ENCODE data around the gene CYP2A7.
"Not testable (repeated sequence)": the region's sequence is repeated elsewhere in the genome, so short reads cannot be mapped to it uniquely, and the experiment has no call there.

GRCh38 chr19:40833728-40834533 lies 48.1 kb downstream of the CYP2A7 start:
- not testable (repeated sequence) for TF ChIP-seq POLR2AphosphoS5 (IDR thresholded peaks at IDR 0.05); POLR2A (IDR thresholded peaks at IDR 0.05; ENCODE audit: low read depth)

Measured in esophagus muscularis mucosa (tissue), 2 donors.